K562 (cell line): ENCODE measurements around the gene GIT2. TPM values are rescaled to one million over a fixed set of nuclear protein-coding genes. Genes with fewer than 3 reads are reported as not detected.

Experiments
- ATAC-seq: fragments of 200-7000 bp; cut with Tn5 transposase; 3 replicates; pipeline ENCODE4 v1.9.1; 2020; ENCODE audit warnings: moderate library complexity
- BruUV-seq: library from RNA; stranded (reverse); fragments of 400-500 nt; replicated peaks from 2 replicates; lab custom pipeline; 2021; lab: Mats Ljungman, UMichigan
- CTCF ChIA-PET: fragments of 300-600 bp; formaldehyde crosslinking; extraction: SDS; loops from one replicate; lab custom pipeline; 2021; ENCODE audit warnings: low intra/inter-chr PET ratio; lab: Yijun Ruan, JAX
- POLR2A ChIA-PET: fragments of 300-600, 350-650 bp; sonication (Branson Sonifier 250); formaldehyde crosslinking; extraction: SDS; loops from one replicate; lab custom pipeline; 2021; ENCODE audit warnings: antibody characterized with exemption, inconsistent platforms; lab: Yijun Ruan, JAX
- DNase-seq, 4 experiments: peaks; one replicate each; pipeline versions ENCODE4 v3.0.0 to v3.0.0-alpha.2; 2011 to 2018; ENCODE audit warnings: low spot score in 3 of 4, mixed read lengths in 3 of 4; ENCODE audit errors: extremely low read depth in 1 of 4
- FAIRE-seq: peaks from 2 replicates; lab custom pipeline; 2011; peaks lifted over from hg19 to GRCh38; lab: Jason Lieb, UNC
- H2AFZ ChIP-seq: 2 replicates; pipeline ENCODE4 v1.6.0; 2011; ENCODE audit warnings: low read depth, low read length, control low read depth, inconsistent platforms
- H3K27ac ChIP-seq: fragments of 200-600 bp; 3 replicates; pipeline ENCODE4 v1.8.0; 2011; ENCODE audit warnings: low read depth, mild to moderate bottlenecking, control low read depth, inconsistent platforms, low read length, moderate library complexity, mixed read lengths; ENCODE audit errors: extremely low read depth
- H3K27me3 ChIP-seq, 2 experiments: fragments of 300-600 bp in 1 of 2; 2 replicates in 1 of 2; 3 replicates in 1 of 2; pipeline versions ENCODE4 v1.6.0 to v1.8.0; 2011; ENCODE audit warnings: inconsistent platforms in 2 of 2, low read length in 2 of 2, mild to moderate bottlenecking in 1 of 2, mixed read lengths in 1 of 2, moderate library complexity in 1 of 2; ENCODE audit not compliant: control insufficient read depth in 2 of 2, insufficient read depth in 2 of 2
- H3K36me3 ChIP-seq: fragments of 300-600 bp; 3 replicates; pipeline ENCODE4 v1.8.0; 2011; ENCODE audit warnings: mild to moderate bottlenecking, low read length, inconsistent platforms; ENCODE audit not compliant: control insufficient read depth, insufficient read depth
- H3K4me1 ChIP-seq, 2 experiments: fragments of 200-600 bp in 1 of 2; replicated peaks in 1 of 2; 2 replicates in 1 of 2; 3 replicates in 1 of 2; pipeline versions ENCODE4 v1.5.1 to v1.8.0; 2011; ENCODE audit warnings: inconsistent platforms in 2 of 2, low read length in 2 of 2, mild to moderate bottlenecking in 1 of 2, mixed read lengths in 1 of 2, moderate library complexity in 1 of 2; ENCODE audit not compliant: control insufficient read depth in 2 of 2, insufficient read depth in 2 of 2
- H3K4me2 ChIP-seq: 2 replicates; pipeline ENCODE4 v1.6.1; 2011; ENCODE audit warnings: low read length, control low read depth, inconsistent platforms, mixed read lengths; ENCODE audit not compliant: insufficient read depth
- H3K4me3 ChIP-seq: fragments of 200-600 bp; sonication (generic), shearing (Covaris generic); 2 replicates; pipeline ENCODE4 v1.5.1; 2016; ENCODE audit warnings: control low read depth, inconsistent platforms
- H3K79me2 ChIP-seq: fragments of 200-600 bp; 3 replicates; pipeline ENCODE4 v1.8.0; 2011; ENCODE audit warnings: low read length, inconsistent platforms; ENCODE audit not compliant: control insufficient read depth, insufficient read depth
- H3K9ac ChIP-seq, 2 experiments: 2 replicates each; pipeline versions ENCODE4 v1.6.0 to v1.6.1; 2011; ENCODE audit warnings: low read depth in 2 of 2, low read length in 2 of 2, control low read depth in 1 of 2, inconsistent platforms in 1 of 2, mild to moderate bottlenecking in 1 of 2, mixed read lengths in 1 of 2; ENCODE audit not compliant: insufficient read depth in 1 of 2
- H3K9me1 ChIP-seq: one replicate; pipeline ENCODE4 v1.6.0; 2011; ENCODE audit warnings: inconsistent platforms, mild to moderate bottlenecking, low read length, moderate library complexity; ENCODE audit not compliant: control insufficient read depth, insufficient read depth
- H3K9me3 ChIP-seq: replicated peaks from 2 replicates; pipeline ENCODE4 v1.5.1; 2011; ENCODE audit warnings: low read depth, low read length, inconsistent platforms; ENCODE audit not compliant: control insufficient read depth, insufficient read depth
- H4K20me1 ChIP-seq: replicated peaks from 2 replicates; pipeline ENCODE4 v1.6.1; 2011; ENCODE audit warnings: low read length, inconsistent platforms, mixed read lengths; ENCODE audit not compliant: control insufficient read depth, insufficient read depth
- CBFA2T3 ChIP-seq: fragments of 450-650 bp; IDR thresholded peaks from 2 replicates; pipeline ENCODE4 v1.6.1; 2017
- E2F1 ChIP-seq: sonication (generic); formaldehyde crosslinking; IDR thresholded peaks from 2 replicates; pipeline ENCODE4 v1.8.1; 2023; ENCODE audit warnings: mild to moderate bottlenecking, missing genetic modification reagents, moderate library complexity
- KLF6 ChIP-seq: fragments of 250-450 bp; sonication (Bioruptor Pico); IDR thresholded peaks from 2 replicates; pipeline ENCODE4 v1.4.0; 2020; ENCODE audit warnings: mild to moderate bottlenecking, moderate library complexity, borderline replicate concordance
- LEF1 ChIP-seq: fragments of 450-650 bp; IDR thresholded peaks from 2 replicates; pipeline ENCODE4 v1.6.1; 2016; ENCODE audit warnings: mild to moderate bottlenecking
- MXD1 ChIP-seq: fragments of 250-450 bp; sonication (Bioruptor Pico); IDR thresholded peaks from 2 replicates; pipeline ENCODE4 v1.8.0; 2021; ENCODE audit warnings: borderline replicate concordance, mild to moderate bottlenecking, moderate library complexity; ENCODE audit not compliant: poor library complexity, severe bottlenecking
- SIN3A ChIP-seq, 2 experiments: fragments of 150-350 bp in 1 of 2; IDR thresholded peaks; 2 replicates each; pipeline ENCODE4 v1.6.1; 2011 to 2016; ENCODE audit warnings: borderline replicate concordance in 2 of 2, low read depth in 2 of 2, low read length in 2 of 2, mild to moderate bottlenecking in 2 of 2, moderate library complexity in 2 of 2; ENCODE audit not compliant: control insufficient read depth in 1 of 2
- TCF7L2 ChIP-seq: fragments of 150-350 bp; IDR thresholded peaks from 2 replicates; pipeline ENCODE4 v1.6.1; 2016; ENCODE audit warnings: low read depth, mild to moderate bottlenecking, low read length, moderate library complexity
- TSC22D4 ChIP-seq: fragments of 450-650 bp; IDR thresholded peaks from 2 replicates; pipeline ENCODE4 v1.6.1; 2016; ENCODE audit warnings: missing genetic modification characterization, missing biosample characterization, control low read depth
- ZBTB40 ChIP-seq, 2 experiments: fragments of 450-650 bp in 1 of 2; sonication (generic) in 1 of 2; formaldehyde crosslinking in 1 of 2; IDR thresholded peaks; 2 replicates each; pipeline versions ENCODE4 v1.7.1 to v1.9.0; 2016 to 2022; ENCODE audit warnings: inconsistent platforms in 1 of 2, mild to moderate bottlenecking in 1 of 2, missing genetic modification reagents in 1 of 2
- ZNF79 ChIP-seq: fragments of 250-450 bp; sonication (Bioruptor Pico); IDR thresholded peaks from 2 replicates; pipeline ENCODE4 v1.4.0; 2020; ENCODE audit warnings: low read depth, mild to moderate bottlenecking, moderate library complexity
- WGBS: fragments of 100-300 bp; shearing (Covaris generic); methylation state at CpG from one replicate; pipeline ENCODE4 v1.1.6; 2016; ENCODE audit warnings: low coverage, mixed read lengths; ENCODE audit not compliant: insufficient coverage; ENCODE audit errors: missing lambda C conversion rate; 5-methylcytosine and 5-hydroxymethylcytosine counted together
- in situ Hi-C: fragments of 300-500 bp; cut with MboI; formaldehyde crosslinking; loops from 4 replicates; pipeline ENCODE4 v1.15.0; 2018; ENCODE audit warnings: inconsistent platforms, mixed read lengths
- intact Hi-C: fragments of 100-400 bp; cut with micrococcal nuclease; formaldehyde crosslinking; loops from 2 replicates; pipeline ENCODE4 v1.14.2; 2022
- polyA plus RNA-seq, 8 experiments: library from polyadenylated mRNA; depleted of rRNA in 4 of 8; stranded (reverse) in 5 of 8; unstranded in 3 of 8; fragments of >200 nt; fragmentation: Nextera tagmentation in 2 of 8; fragmentation: Illumina TruSeq in 1 of 8; extraction: Ambion mirVana in 2 of 8; extraction: Trizol in 1 of 8; gene quantifications; 2 replicates each; pipeline versions ENCODE4 v1.2.1 to v1.2.3, GENCODE V29; 2011 to 2014; ENCODE audit warnings: inconsistent platforms in 1 of 8, missing spikeins in 1 of 8
- total RNA-seq, 7 experiments: library from RNA; depleted of rRNA in 6 of 7; stranded (reverse); fragments of >200 nt in 6 of 7; fragmentation: Illumina TruSeq in 2 of 7; extraction: Trizol in 2 of 7; gene quantifications; 2 replicates each; pipeline versions ENCODE4 v1.2.1 to v1.2.3, GENCODE V29; 2011 to 2021; ENCODE audit warnings: low replicate concordance in 1 of 7

Gene GIT2
- total and polyA plus RNA-seq, 9 of the 15 experiments (the other 6 are each of a cell fraction or from before 2014, with no cell fraction given) = 4.0 to 30.4 (median 23.5) TPM

- peak overlapping the region; percentile 85 for H3K4me2 ChIP-seq
- peak overlapping the region; percentile 98 to 99 for H3K9ac ChIP-seq
- H2AFZ ChIP-seq = peak overlapping the region; percentile 100
- peak overlapping the region; percentile 77 for H3K4me3 ChIP-seq
- no peaks in the 10 kb centered on the region for H3K9me3 ChIP-seq
- no peaks in the 10 kb centered on the region for H3K9me1 ChIP-seq
- no peaks in the 10 kb centered on the region for H4K20me1 ChIP-seq
- FAIRE-seq (no peak), DNase-seq (peak in 1 of 4 experiments; percentile 38), ATAC-seq (no peak)
- no peaks in the 10 kb centered on the region for H3K27me3 ChIP-seq
- in situ Hi-C loops = no loop called here
- H3K79me2 ChIP-seq = peaks cover 28% of the 10 kb centered on the region
- ChIA-PET CTCF (interaction anchor here (0.7 kb wide), 1 partner anchor 596 kb away, joined by 3 read pairs; no protein-coding TSS in a partner anchor), POLR2A (interaction anchor here (2.0 kb wide), 1 partner anchor 14 kb away, joined by 7 read pairs; no protein-coding TSS in a partner anchor)
- H3K36me3 ChIP-seq = peaks cover 8% of the 10 kb centered on the region
- intact Hi-C loops = no loop called here
- WGBS = 2% methylated on average over 17 of the region's 17 CpGs
- peak overlapping the region; percentile 99 for H3K27ac ChIP-seq
- BruUV-seq = TSS peak; percentile 53
- H3K4me1 ChIP-seq = peaks cover 23% of the 10 kb centered on the region in 2 experiments
- TF ChIP-seq LEF1 = no peak
- TF ChIP-seq ZNF79 (CRISPR knock-in tag) = no peak
- 0 out of 2 replicates have a peak, but pooled peaks have one; percentile 8 for TF ChIP-seq CBFA2T3
- peak; percentile 55; the same call in 1 of the 2 replicates for TF ChIP-seq ZBTB40 (IDR thresholded peaks at IDR 0.05)
- TF ChIP-seq ZBTB40 (CRISPR knock-in tag; IDR thresholded peaks at IDR 0.05) = no peak
- no peak for TF ChIP-seq E2F1 (CRISPR knock-in tag)
- TF ChIP-seq MXD1 (CRISPR knock-in tag) = no peak
- TF ChIP-seq SIN3A (IDR thresholded peaks at IDR 0.05; ENCODE audit: borderline replicate concordance in 2 of 2, control insufficient read depth in 1 of 2, low read depth in 2 of 2, low read length in 2 of 2) = 0 out of 4 replicates have a peak, but pooled peaks of 1 of the 2 experiments have one; percentile 26
- no peak for TF ChIP-seq TSC22D4 (tag)
- TF ChIP-seq KLF6 = no peak
- no peak for TF ChIP-seq TCF7L2
Observed at GRCh38 chr12:109999983-110000505, 3.9 kb upstream of the GIT2 start.
